HG03520 (cell line): Measurements from ENCODE around the gene SEL1L2.
"Not testable (repeated sequence)": the region's sequence is repeated elsewhere in the genome, so short reads cannot be mapped to it uniquely, and the experiment has no call there.

ENCODE experiments used
- ATAC-seq: cut with Tn5 transposase; IDR thresholded peaks from one replicate; pipeline ENCODE4 v1.9.1; 2021; ENCODE audit warnings: mild to moderate bottlenecking, moderate library complexity; ENCODE audit not compliant: unreplicated experiment

SEL1L2 gene, protein sequence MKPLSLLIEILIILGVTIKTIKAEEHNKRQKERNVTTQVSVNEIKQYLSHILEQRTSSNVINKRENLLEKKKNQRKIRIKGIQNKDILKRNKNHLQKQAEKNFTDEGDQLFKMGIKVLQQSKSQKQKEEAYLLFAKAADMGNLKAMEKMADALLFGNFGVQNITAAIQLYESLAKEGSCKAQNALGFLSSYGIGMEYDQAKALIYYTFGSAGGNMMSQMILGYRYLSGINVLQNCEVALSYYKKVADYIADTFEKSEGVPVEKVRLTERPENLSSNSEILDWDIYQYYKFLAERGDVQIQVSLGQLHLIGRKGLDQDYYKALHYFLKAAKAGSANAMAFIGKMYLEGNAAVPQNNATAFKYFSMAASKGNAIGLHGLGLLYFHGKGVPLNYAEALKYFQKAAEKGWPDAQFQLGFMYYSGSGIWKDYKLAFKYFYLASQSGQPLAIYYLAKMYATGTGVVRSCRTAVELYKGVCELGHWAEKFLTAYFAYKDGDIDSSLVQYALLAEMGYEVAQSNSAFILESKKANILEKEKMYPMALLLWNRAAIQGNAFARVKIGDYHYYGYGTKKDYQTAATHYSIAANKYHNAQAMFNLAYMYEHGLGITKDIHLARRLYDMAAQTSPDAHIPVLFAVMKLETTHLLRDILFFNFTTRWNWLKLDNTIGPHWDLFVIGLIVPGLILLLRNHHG

DNA sequence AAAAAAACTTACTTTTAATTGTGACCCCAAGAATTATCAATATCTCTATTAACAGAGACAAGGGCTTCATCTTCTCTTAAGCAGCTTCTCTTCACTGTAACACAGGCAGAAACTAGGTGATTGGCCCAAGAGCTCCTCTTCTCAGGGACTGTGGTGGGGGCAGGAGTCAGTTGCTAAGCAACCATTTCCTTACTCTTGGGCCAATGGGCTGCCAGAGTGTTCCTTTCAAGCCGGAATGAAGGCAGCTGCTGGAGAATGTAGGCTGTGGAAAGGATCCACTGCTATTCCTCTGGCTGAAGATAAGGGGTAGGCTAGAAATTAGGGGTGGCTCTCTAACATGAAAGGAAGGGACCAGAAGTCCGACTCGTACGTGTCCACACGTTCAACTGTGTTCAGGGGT, at the start of gene SEL1L2:
SEL1L2 (minus strand) TSS at position 150 of the 400 bp plus-strand sequence; CDS start at position 70, 80 bp downstream.
- no peak for ATAC-seq

DNA sequence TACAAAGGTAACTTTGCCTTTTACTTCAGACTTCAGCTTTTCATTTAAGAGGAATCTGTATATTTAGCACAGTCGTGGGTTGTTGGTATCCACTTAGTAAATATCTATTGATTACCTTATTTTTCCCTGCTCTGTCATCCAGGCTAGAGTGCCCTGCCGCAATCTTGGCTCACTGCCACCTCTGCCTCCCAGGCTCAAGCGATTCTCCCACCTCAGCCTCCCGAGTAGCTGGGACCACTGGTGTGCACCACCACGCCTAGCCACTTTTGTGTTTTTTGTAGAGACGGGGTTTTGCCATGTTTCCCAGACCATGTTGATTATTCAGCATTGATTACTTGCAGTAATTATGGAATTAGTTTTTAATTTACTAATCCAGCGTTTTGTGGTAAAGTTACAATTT, 46.2 kb upstream of the SEL1L2 start:
- ATAC-seq: no peak

DNA sequence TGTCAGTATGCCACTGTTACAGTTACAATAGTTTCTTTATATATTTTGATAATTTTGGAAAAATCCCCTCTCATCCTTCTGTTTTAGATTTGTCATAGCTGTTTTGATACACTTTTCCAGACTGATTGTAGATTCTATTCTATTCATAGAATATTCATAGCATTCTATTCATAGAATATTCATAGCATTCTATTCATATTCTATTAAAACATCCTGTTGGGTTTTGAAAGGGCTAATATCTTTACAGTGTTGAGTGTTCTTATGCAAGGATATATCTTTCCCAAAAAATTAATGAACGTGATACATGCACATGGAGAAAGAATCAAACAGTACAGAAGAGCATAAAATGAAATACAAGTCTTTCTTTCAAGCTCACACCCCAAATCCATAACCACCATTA, 42.9 kb upstream of the SEL1L2 start:
- ATAC-seq: no peak

DNA sequence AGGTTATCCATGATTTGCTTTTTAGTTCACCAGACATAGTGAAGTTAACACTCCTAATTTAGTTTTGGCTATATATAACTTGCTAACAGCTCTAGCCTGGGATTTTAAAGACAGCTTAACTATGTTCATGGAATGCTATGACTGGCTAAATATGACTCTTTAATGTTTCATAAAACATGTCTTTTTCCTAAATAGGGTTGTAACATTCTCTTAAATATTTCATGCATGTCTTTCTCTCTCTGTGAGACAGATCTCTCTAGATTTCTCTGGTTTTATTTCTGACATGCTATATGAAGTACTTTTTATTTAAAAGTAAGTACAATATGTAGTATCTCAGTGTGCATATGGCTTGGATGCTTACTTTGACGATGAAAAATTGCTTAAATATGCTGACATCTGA, 40.6 kb upstream of the SEL1L2 start:
- no peak for ATAC-seq

DNA sequence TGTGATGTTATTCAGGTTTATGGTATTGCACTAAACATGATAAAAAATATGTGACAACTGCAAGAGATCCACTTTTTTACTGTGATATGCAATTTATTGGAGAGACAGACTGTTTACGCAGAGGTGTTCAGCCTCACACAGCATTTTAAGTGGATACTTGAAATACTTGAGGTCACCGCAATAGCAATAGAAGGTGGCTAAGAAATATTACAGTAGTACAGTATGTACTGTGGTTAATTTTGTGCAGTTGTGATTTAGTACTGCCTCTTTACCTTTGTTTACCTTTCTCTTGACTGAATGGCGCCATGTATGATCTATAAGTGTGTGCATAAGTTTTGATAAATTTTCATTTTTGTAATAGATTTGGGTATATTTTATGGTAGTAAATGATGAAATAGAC, 22.3 kb upstream of the SEL1L2 start:
- no peak for ATAC-seq

DNA sequence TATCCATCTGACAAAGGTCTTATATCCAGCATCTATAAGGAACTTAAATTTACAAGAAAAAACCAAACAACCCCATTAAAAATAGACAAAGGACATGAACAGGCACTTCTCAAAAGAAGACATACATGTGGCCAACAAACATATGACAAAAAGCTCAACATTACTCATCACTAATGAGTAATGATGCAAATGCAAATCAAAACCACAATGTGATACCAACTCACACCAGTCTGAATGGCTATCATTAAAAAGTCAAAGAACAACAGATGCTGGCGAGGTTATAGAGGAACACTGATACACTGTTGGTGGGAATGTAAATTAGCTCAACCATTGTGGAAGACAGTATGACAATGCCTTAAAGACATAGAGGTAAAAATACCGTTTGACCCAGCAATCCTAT, 18.8 kb upstream of the SEL1L2 start:
- no peak for ATAC-seq

DNA sequence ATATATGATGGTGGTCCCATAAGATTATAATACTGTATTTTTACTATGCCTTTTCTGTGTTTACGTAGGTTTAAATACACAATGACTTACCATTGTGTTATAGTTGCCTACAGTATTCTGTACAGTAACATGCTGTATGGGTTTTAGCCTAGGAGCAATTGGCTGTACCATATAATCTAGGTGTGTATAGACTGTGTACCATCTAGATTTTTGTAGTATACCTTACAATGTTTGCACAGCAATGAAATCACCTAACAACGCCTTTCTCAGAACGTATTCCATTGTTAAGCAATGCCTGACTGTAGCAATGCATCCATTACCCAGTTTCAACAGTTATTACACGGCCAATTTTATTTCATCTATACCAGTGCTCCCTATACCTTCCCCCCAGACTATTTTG, 15.6 kb upstream of the SEL1L2 start:
- ATAC-seq: no peak

DNA sequence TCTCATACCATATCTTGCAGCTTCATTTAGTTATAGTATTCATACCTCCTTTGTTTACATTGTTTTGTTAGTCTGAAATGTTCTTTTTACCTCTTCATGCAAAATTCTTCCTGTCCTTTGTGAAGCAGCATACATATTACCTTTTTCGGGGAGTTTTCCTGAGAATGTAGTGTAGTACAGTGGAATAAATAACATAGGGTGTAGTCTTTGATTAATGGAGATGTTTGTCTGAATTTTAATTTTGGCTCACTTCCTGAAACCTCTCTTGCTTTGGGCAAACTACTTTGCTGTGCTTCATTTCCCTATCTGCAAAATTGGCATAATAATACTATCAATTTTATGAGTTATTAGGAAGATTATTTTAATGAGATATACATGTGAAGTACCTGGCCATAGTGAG, 10.5 kb upstream of the SEL1L2 start:
- ATAC-seq: no peak

DNA sequence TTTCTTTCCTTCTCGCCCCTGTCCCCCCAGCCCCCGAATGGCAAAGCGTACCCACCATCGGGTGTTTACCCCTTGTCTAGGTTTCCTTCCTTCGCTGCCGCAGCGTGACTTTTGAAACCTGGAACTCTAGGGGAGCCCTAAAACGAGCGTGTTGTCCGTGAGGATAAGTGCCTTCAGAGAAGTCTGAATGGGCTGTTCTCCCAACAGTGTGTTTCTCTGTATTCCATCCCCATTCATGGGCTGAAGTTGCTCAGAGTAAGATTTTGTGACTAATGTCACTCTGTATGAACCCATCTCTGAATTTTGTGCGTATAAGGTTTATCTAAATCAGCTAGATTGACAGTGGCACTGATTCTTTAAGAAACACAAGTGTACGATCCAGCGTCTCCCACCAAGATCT, 5.9 kb upstream of the SEL1L2 start:
- ATAC-seq: no peak

DNA sequence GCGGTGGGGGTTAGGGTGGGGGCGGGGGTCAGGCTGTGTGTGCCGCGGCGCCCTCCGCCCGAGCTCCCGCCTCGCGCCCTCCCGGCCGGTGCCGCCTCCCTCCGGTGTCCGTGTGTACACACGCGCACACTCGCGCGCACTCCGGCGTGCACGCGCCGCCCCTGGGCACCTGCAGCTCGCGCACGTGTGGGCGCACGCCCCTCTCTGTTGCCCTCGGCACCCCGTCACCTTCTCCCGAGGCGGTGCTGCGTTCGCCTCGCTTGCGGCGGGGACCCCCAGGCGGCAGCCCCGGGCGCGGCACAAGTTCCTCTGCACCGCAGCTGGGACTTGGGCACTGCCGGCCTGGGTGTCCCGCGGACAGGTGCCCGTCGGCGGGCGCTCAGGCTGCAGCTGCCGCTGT, 5.4 kb upstream of the SEL1L2 start:
- no peak for ATAC-seq

DNA sequence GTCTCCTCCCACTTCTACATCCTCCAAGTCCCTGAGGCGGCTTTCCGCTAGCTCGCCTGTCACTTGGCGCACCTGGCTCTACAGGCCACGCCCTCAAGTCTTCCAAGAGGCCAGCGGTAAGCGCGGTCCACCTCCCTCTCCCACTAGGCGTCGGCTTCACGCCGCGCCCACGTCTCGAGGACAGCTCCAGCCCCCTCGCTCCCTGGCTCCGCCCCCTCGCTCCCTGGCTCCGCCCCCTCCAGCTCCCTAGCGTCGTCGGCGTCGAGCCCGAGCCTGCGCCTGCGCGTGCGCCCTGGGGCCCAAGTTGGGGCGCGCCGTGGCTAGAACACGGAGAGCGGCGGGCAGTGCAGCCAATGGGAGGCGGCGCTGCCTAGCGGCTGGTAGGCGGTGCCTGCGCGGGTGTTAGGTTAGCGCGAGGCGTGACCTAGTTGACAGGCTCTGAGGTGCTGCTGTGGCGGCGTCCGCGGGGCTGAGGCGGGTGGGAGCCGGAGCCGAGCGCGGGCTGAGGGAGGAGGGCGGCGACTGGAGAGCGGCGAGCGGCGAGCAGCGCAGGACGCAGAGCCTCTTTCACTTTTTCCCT, 4.8 kb upstream of the SEL1L2 start, which contains the start of gene MACROD2:
MACROD2 (plus strand) TSS at position 431 of the 580 bp plus-strand sequence.
- no peak for ATAC-seq

DNA sequence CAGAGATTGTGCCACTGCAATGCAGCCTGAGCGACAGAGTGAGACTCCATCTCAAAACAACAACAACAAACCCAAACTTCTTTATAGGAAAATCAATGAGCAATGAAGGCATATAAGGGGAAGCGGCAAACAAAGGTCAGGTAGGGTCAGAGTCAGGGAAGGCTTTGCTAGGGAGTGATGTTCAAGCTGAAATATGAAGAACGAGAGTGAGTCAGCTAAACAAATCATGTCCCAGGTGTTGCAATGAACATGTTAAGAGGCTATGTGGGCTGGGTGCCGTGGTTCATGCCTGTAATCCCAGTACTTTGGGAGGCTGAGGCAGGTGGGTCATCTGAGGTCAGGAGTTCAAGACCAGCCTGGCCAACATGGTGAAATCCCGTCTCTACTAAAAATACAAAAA, 1.5 kb upstream of the SEL1L2 start:
- not testable (repeated sequence) for ATAC-seq

DNA sequence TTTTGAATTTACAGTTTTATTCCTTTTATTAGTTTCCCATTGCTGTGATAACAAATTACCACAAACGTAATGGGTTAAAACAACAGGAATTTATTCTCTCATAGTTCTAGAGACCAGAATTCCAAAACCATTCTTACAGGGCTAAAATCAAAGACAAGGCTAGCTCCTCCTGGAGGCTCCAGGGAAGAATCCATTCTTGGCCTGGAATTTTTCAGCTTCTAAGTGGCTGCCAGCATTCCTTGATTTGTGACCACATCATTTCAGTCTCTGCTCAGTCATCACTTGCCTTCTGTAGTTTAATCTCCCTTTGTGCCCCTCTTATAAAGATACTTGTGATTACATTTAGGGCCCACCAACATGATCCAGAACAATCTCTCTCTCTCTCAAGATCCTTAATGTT, 897 bp upstream of the SEL1L2 start:
- no peak for ATAC-seq

DNA sequence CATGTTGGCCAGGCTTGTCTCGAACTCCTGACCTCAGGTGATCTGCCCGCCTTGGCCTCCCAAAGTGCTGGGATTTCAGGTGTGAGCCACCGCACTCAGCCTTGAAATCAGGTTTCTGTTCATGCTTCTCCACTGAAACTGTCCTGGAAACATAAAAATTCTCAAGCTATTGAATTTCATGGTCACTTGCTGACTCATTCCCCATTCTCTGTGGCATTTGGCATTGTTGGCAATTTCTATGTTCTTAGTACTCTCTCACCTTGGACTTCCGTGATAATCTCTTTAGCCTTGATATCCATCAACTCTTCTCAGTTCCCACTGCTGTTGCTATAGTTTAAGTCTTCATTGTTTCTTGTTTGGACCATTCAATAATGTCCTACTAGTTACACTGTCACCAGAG, 6.2 kb downstream of the SEL1L2 start:
- no peak for ATAC-seq

DNA sequence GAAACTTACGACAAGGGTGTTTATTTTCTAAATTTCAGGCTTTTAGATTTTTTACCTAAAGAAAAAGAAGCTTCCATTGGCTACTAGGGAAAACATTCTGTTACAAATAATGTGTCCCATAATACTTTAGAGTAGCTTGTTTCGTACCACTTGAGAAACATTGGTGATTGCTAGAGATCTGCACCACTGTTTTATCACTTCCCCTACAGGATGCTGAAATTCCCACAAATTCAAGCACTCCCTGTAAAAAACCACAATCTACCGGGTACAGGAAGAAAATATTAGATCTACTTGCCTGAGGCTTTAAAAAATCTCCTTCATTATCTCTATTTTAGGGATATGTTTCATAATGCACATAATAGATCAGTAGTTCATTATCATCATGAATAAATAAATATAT, 29.9 kb downstream of the SEL1L2 start:
- ATAC-seq: no peak

DNA sequence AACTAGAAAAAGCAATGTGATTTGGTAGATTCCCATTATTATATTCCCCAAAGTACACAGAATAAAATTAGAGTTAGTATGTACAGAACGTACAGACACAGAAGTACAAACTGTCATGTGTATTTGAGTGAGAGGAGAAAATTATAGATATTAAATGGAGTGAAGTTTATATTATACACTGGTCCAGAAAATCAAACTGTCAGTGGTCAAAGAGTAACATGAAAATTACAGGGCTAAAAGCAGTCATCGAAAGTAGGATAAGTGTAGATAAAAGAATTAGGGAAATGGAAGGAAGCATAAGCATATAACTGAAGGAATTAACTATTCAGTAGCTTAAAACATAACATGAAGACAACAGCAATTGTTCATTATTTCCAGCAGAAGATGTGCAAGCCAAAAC, 30.3 kb downstream of the SEL1L2 start:
- ATAC-seq: no peak

DNA sequence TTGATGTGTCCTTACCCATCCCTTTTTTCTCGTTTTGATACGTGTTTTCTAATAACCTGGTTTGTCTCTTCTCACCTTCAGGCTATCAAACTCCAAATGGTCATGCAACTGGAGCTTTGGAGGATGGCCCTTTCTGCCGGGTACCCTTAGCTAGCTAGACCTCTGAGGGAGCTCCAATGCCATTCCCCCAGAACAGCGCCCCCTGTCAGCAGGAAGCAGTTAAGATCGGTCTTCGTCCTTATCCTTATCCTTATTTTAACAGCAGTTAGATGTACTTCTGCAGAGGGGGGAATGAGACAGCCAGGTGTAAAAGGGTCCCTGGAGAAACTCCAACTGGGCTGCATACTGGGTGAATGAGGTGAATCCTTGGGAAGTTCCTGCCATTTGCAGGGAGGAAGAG, 37.2 kb downstream of the SEL1L2 start:
- ATAC-seq: no peak

DNA sequence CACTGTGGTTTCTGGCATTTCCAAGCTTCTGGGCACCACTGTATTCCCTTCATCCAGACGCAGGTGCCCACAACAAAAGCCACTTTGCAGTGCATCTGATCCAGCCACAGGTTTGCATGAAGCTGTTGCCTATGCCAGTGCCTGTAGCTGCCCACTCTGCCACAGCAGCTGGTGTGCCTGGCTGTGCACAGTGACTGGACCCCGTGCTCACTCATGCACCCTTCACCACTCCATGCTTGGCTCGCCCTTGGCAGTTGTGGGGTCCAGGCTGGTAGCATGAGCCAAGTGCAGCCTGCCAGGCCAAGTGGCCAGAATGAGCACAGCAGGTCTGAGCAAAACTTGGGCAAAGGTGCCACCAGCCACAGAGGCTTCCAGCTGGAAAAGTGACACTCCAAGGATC, 42.7 kb downstream of the SEL1L2 start:
- ATAC-seq: no peak

DNA sequence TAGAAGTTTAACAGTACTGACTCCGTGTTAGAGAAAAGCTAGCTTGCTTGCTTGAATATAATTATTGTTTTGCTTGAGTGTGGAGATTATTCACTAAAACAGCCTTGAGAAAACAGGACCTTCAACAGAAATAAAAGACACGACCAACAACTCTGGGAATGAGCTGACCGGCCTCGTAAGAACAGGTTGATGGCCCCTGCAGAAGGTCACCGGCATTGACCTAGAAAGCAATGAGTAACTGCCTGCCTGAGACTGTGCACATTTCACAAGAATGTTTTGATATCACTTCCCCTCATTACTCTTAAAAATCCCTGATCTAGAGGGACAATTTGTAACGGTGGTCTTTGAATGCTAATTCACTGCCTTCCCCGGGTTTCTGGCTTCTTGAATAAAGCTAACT, 49.4 kb downstream of the SEL1L2 start:
- no peak for ATAC-seq

DNA sequence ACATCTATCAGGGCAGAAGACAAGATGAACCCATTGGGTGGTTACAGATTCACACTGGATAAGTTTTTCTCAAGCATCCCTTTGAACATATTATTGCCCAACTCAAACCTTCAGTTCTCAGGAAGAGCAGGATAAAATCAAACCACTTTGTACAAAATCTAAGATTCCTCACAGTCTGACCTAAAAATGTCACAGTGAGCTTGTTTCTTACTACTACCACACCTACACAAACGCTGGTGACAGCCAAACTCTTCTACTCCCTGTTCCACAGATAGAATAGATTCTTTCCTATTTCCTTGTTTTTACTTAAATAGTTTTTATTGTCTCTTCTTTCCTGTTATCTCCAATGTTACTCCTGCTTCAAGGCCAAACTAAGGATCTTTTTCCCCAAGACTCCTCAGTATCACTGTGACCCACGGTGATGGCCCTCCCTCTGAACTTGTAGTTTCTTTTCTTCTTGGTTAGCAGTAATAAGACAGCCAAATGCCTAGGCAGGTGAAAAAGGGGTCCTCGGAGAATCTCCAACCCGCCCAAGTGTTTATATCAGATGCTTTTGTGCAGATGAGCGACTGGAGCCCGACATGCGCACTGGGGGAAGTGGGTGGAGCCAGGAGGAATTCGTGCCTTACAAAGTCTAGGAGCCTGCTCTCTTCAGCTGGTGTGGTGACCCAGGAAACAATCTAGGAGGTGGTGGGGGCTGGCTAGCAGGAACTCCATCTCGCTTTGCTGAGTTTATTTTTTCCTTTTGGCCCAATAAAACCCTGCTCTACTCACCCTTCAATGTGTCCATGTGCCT, 53.4 kb downstream of the SEL1L2 start:
- no peak for ATAC-seq
